GM23248 (cell line): ENCODE results near the gene ATP6V1B1. TPM values are rescaled to one million over a fixed set of nuclear protein-coding genes. Genes with fewer than 3 reads are reported as not detected.
A peak's percentile ranks its signal among the peaks of the same experiment; 100 is the strongest.

Experiments used
- DNase-seq: peaks from one replicate; pipeline ENCODE4 v3.0.0-alpha.2; 2015
- H2AFZ ChIP-seq: fragments of 200-600 bp; sonication (generic); 2 replicates; pipeline ENCODE4 v1.6.1; 2016; ENCODE audit warnings: antibody characterized with exemption
- H3F3A ChIP-seq: fragments of 200-600 bp; sonication (generic); 2 replicates; pipeline ENCODE4 v1.6.1; 2016; ENCODE audit warnings: mild to moderate bottlenecking, antibody characterized with exemption, mixed run types; ENCODE audit not compliant: insufficient read depth
- H3K27ac ChIP-seq: fragments of 200-600 bp; sonication (generic); 2 replicates; pipeline ENCODE4 v1.5.1; 2016; ENCODE audit warnings: mild to moderate bottlenecking
- H3K27me3 ChIP-seq: fragments of 200-600 bp; sonication (generic); replicated peaks from 2 replicates; pipeline ENCODE4 v1.6.1; 2016; ENCODE audit warnings: mild to moderate bottlenecking; ENCODE audit not compliant: insufficient read depth
- H3K36me3 ChIP-seq: fragments of 200-600 bp; sonication (generic); 2 replicates; pipeline ENCODE4 v1.6.1; 2016; ENCODE audit warnings: low read depth, mild to moderate bottlenecking
- H3K4me1 ChIP-seq: fragments of 200-600 bp; sonication (generic); 2 replicates; pipeline ENCODE4 v1.6.1; 2016; ENCODE audit warnings: mild to moderate bottlenecking; ENCODE audit not compliant: insufficient read depth
- H3K4me2 ChIP-seq: fragments of 200-600 bp; sonication (generic); one replicate; pipeline ENCODE4 v1.6.1; 2016; ENCODE audit warnings: mild to moderate bottlenecking; ENCODE audit not compliant: unreplicated experiment
- H3K4me3 ChIP-seq: fragments of 200-600 bp; sonication (generic); 2 replicates; pipeline ENCODE4 v1.5.1; 2016; ENCODE audit warnings: mild to moderate bottlenecking
- H3K79me2 ChIP-seq: fragments of 200-600 bp; sonication (generic); 2 replicates; pipeline ENCODE4 v1.6.1; 2016; ENCODE audit warnings: mild to moderate bottlenecking; ENCODE audit not compliant: insufficient read depth
- H3K9ac ChIP-seq: fragments of 200-600 bp; sonication (generic); 2 replicates; pipeline ENCODE4 v1.6.1; 2016; ENCODE audit warnings: mild to moderate bottlenecking
- H3K9me2 ChIP-seq: fragments of 200-600 bp; sonication (generic); 2 replicates; pipeline ENCODE4 v1.6.1; 2016; ENCODE audit warnings: mixed run types, mild to moderate bottlenecking, moderate library complexity; ENCODE audit not compliant: insufficient read depth
- H3K9me3 ChIP-seq: fragments of 200-600 bp; sonication (generic); one replicate; pipeline ENCODE4 v1.6.1; 2017; ENCODE audit warnings: low read depth
- H4K20me1 ChIP-seq: fragments of 200-600 bp; sonication (generic); 2 replicates; pipeline ENCODE4 v1.6.0; 2016; ENCODE audit not compliant: insufficient read depth
- EZH2 ChIP-seq: fragments of 200-600 bp; sonication (generic); IDR thresholded peaks from 2 replicates; pipeline ENCODE4 v1.6.1; 2018; ENCODE audit warnings: antibody characterized with exemption, mild to moderate bottlenecking; ENCODE audit not compliant: insufficient read depth, poor library complexity, severe bottlenecking
- EZH2phosphoT487 ChIP-seq: fragments of 200-600 bp; sonication (generic); IDR thresholded peaks from 2 replicates; pipeline ENCODE4 v1.6.1; 2018; ENCODE audit warnings: antibody characterized with exemption, moderate library complexity, mild to moderate bottlenecking, low read depth; ENCODE audit not compliant: insufficient read depth
- WGBS, 2 experiments: methylation state at CpG; one replicate each; pipeline ENCODE4 v1.1.6; 2015 to 2017; ENCODE audit warnings: low lambda C conversion rate in 2 of 2, low coverage in 1 of 2; ENCODE audit errors: missing lambda C conversion rate in 2 of 2; 5-methylcytosine and 5-hydroxymethylcytosine counted together
- in situ Hi-C: fragments of 300-500 bp; cut with MboI; formaldehyde crosslinking; loops from 2 replicates; pipeline ENCODE4 v1.15.0; 2020
- polyA plus RNA-seq: library from polyadenylated mRNA; unstranded; fragments of >200 nt; fragmentation: Nextera tagmentation; extraction: Ambion mirVana; gene quantifications from 2 replicates; pipeline ENCODE4 v1.2.1, GENCODE V29; 2016
- total RNA-seq: library from RNA; depleted of rRNA; stranded (reverse); fragments of >200 nt; shearing (Covaris generic); gene quantifications from 2 replicates; pipeline ENCODE4 v1.2.3, GENCODE V29; 2014

ATP6V1B1 gene
- total and polyA plus RNA-seq, 2 experiments from 2014 or later = 0.60 TPM; not detected in 1

- H3K79me2 ChIP-seq = no peaks in the 10 kb centered on the region
- TF ChIP-seq EZH2 = no peak
- TF ChIP-seq EZH2phosphoT487 = no peak
- in situ Hi-C loops = loop anchor here (25.0 kb wide), 1 partner anchor 650 kb away; the partner anchor contains the start of gene FAM136A
- 47 to 52% methylated on average over 11 to 12 of the region's 12 CpGs for WGBS, 2 experiments
- H3K27me3 ChIP-seq = peaks cover 21% of the 10 kb centered on the region; the same call in 1 of the 2 replicates
- no peaks in the 10 kb centered on the region for H3K4me1 ChIP-seq
- H3K9me3 ChIP-seq = no peaks in the 10 kb centered on the region
- no peak overlapping the region for H3K27ac ChIP-seq
- H3K36me3 ChIP-seq = no peaks in the 10 kb centered on the region
- H3F3A ChIP-seq = no peaks in the 10 kb centered on the region
- no peak for DNase-seq
- H3K9me2 ChIP-seq = no peaks in the 10 kb centered on the region
- no peak overlapping the region for H2AFZ ChIP-seq
- no peak overlapping the region for H3K4me2 ChIP-seq
- H3K4me3 ChIP-seq = no peak overlapping the region
- no peaks in the 10 kb centered on the region for H4K20me1 ChIP-seq
- H3K9ac ChIP-seq = no peak overlapping the region
These were observed 26.6 kb downstream of the ATP6V1B1 start for GRCh38 chr2:70962211-70962884.

DNA sequence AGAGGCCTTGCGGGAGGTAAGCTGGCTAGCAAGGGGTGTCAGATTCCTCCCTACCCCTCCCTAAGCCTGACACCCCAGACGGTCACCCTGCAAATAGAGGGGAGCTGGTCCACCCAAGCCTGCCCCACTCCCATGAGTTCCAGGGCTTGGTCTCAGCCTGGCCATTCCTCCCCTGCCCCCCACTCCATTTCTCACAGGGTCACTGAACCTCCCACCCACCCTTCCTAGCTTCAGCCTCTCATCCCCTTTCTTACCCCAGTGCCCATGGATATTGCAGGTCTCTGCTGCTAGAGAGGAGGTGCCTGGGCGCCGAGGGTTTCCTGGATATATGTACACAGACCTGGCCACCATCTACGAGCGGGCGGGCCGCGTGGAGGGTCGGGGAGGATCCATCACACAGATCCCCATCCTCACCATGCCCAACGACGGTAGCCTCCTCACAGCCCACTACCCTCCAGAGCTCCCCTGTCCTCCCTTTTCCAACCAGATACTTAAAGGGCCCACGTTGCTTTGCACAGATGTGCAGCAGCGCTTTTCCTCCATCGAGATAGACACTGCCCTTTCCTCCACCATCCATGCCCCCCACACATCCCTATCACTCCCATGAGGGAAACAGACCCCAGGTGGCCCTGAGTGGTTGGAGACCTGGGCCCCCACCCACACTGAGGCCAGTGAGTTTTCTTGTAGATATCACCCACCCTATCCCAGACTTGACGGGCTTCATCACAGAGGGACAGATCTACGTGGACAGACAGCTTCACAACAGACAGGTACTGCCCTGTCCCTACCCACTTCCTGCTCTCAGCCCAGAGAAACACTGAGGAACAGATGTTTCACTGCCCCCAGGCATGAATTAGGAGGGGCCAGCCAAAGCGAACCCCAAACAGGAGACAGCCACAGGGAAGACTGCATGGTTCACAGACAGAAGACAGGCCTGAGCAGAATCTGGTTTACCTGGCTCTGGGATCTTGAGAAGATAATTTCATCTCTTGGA lies 27.5 kb downstream of the ATP6V1B1 start:
- H2AFZ ChIP-seq = no peak overlapping the region
- no peaks in the 10 kb centered on the region for H3F3A ChIP-seq
- no peak overlapping the region for H3K4me3 ChIP-seq
- WGBS, 2 experiments = 58 to 62% methylated on average over 18 of the region's 18 CpGs
- H3K9me3 ChIP-seq = no peaks in the 10 kb centered on the region
- TF ChIP-seq EZH2 (no peak), EZH2phosphoT487 (no peak)
- no peak overlapping the region for H3K9ac ChIP-seq
- no peaks in the 10 kb centered on the region for H4K20me1 ChIP-seq
- peaks cover 21% of the 10 kb centered on the region; the same call in 1 of the 2 replicates for H3K27me3 ChIP-seq
- no peaks in the 10 kb centered on the region for H3K79me2 ChIP-seq
- H3K4me1 ChIP-seq = no peaks in the 10 kb centered on the region
- no peak overlapping the region for H3K4me2 ChIP-seq
- DNase-seq = no peak
- in situ Hi-C loops = loop anchor here (25.0 kb wide), 1 partner anchor 651 kb away; the partner anchor contains the start of gene FAM136A
- no peaks in the 10 kb centered on the region for H3K36me3 ChIP-seq
- no peaks in the 10 kb centered on the region for H3K9me2 ChIP-seq
- no peak overlapping the region for H3K27ac ChIP-seq

DNA sequence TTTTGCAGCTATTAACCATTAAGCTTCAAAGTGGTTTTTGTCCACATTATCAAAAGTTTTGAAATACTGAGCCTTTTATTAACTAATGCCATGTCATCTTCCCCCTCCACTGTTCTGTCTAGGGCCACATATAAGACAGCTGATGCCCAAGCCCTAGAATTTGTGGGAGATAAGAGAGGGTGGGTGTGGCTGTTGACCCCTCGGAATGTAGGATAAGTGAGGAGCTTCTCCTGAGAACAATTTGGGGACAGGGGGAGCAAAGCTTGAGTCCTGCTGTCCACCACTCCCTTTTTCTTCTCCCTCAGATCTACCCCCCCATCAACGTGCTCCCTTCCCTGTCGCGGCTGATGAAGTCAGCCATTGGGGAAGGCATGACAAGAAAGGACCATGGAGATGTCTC lies 28.4 kb downstream of the ATP6V1B1 start:
- Histone ChIP-seq H3K4me2 (no peak overlapping the region), H3K27ac (no peak overlapping the region), H3K36me3 (no peaks in the 10 kb centered on the region), H3K9me3 (no peaks in the 10 kb centered on the region), H3K9me2 (no peaks in the 10 kb centered on the region), H3K27me3 (peaks cover 21% of the 10 kb centered on the region; the same call in 1 of the 2 replicates), H3K4me1 (no peaks in the 10 kb centered on the region), H3K79me2 (no peaks in the 10 kb centered on the region), H4K20me1 (no peaks in the 10 kb centered on the region), H2AFZ (no peak overlapping the region), H3F3A (no peaks in the 10 kb centered on the region), H3K9ac (no peak overlapping the region), H3K4me3 (no peak overlapping the region)
- TF ChIP-seq EZH2phosphoT487 (no peak), EZH2 (no peak)
- no peak for DNase-seq
- 37 to 53% methylated on average over 4 of the region's 4 CpGs for WGBS, 2 experiments
- in situ Hi-C loops = loop anchor here (25.0 kb wide), 1 partner anchor 652 kb away; the partner anchor contains the start of gene FAM136A

DNA sequence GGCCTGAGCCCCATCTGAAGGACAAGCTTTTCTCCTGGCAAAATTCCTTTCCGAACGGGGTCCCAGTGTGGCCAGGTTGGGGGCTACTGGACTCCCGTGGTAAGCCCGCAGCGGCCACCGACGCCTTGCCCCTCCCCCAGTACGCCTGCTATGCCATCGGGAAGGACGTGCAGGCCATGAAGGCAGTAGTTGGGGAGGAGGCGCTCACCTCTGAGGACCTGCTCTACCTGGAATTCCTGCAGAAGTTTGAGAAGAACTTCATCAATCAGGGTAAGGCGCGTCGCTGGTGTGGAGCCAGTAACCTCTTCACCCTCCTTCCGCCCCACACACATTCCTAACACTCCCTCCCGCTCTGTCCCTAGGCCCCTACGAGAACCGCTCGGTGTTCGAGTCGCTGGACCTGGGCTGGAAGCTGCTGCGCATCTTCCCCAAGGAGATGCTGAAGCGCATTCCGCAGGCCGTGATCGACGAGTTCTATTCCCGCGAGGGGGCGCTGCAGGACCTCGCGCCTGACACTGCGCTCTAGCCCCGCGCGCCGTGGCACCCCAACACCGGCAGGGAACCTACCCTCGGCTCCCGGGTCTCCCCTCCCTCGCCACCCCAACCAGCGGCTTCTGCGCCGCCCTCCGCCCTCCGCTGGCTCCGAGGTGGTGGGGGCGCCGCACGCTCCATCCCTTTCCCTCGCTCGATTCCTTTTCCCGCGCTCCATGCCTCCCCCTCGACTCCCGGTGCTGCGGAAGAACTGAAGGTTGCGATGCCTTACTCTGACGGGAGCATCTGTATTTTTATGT lies 29.1 kb downstream of the ATP6V1B1 start:
- no peak for TF ChIP-seq EZH2
- no peak for TF ChIP-seq EZH2phosphoT487
- Histone ChIP-seq H3K4me1 (no peaks in the 10 kb centered on the region), H3K4me2 (peak overlapping the region; percentile 95), H3K36me3 (no peaks in the 10 kb centered on the region), H4K20me1 (no peaks in the 10 kb centered on the region), H3K79me2 (no peaks in the 10 kb centered on the region), H2AFZ (peak overlapping the region; percentile 90), H3F3A (no peaks in the 10 kb centered on the region), H3K4me3 (peak overlapping the region; percentile 80), H3K9me3 (no peaks in the 10 kb centered on the region), H3K27me3 (peaks cover 21% of the 10 kb centered on the region; the same call in 1 of the 2 replicates), H3K9me2 (no peaks in the 10 kb centered on the region), H3K9ac (peak overlapping the region; percentile 45; the same call in 1 of the 2 replicates), H3K27ac (no peak overlapping the region)
- 2 to 6% methylated on average over 41 to 58 of the region's 59 CpGs for WGBS, 2 experiments
- peak; percentile 84 for DNase-seq
- in situ Hi-C loops = loop anchor here (25.0 kb wide), 1 partner anchor 652 kb away; the partner anchor contains the start of gene FAM136A
